HG03060 (cell line): Measurements from ENCODE around the gene NPAS3.

Experiments
- ATAC-seq: cut with Tn5 transposase; IDR thresholded peaks from one replicate; pipeline ENCODE4 v1.9.1; 2021; ENCODE audit warnings: low read depth, moderate number of reproducible peaks; ENCODE audit not compliant: unreplicated experiment

The NPAS3 gene

GRCh38 chr14:33490555-33490954, 551.9 kb downstream of the NPAS3 start:
- ATAC-seq: no peak

GRCh38 chr14:33491112-33491511, 552.4 kb downstream of the NPAS3 start:
- ATAC-seq: no peak

- no peak for ATAC-seq
Measured at GRCh38 chr14:33492491-33492890, 553.8 kb downstream of the NPAS3 start.

- no peak for ATAC-seq
Measured at GRCh38 chr14:33493266-33493665, 554.6 kb downstream of the NPAS3 start.

GRCh38 chr14:33493990-33494389, 555.3 kb downstream of the NPAS3 start:
- no peak for ATAC-seq

- no peak for ATAC-seq
Measured at GRCh38 chr14:33499687-33500086, 561.0 kb downstream of the NPAS3 start.

GRCh38 chr14:33504246-33505099, 565.8 kb downstream of the NPAS3 start:
- no peak for ATAC-seq

GRCh38 chr14:33505266-33505962, 566.7 kb downstream of the NPAS3 start:
- no peak for ATAC-seq

- ATAC-seq: no peak
Measured at GRCh38 chr14:33505963-33506329, 567.3 kb downstream of the NPAS3 start.

- no peak for ATAC-seq
Measured at GRCh38 chr14:33508126-33509062, 569.7 kb downstream of the NPAS3 start.

GRCh38 chr14:33509454-33509853, 570.8 kb downstream of the NPAS3 start:
- no peak for ATAC-seq

- no peak for ATAC-seq
Measured at GRCh38 chr14:33510063-33510481, 571.4 kb downstream of the NPAS3 start.

GRCh38 chr14:33510991-33511390, 572.3 kb downstream of the NPAS3 start:
- no peak for ATAC-seq

GRCh38 chr14:33511851-33512640, 573.4 kb downstream of the NPAS3 start:
- no peak for ATAC-seq

GRCh38 chr14:33515441-33515840, 576.8 kb downstream of the NPAS3 start:
- no peak for ATAC-seq

- ATAC-seq: no peak
Measured at GRCh38 chr14:33515899-33516298, 577.2 kb downstream of the NPAS3 start.

- no peak for ATAC-seq
Measured at GRCh38 chr14:33516898-33517436, 578.3 kb downstream of the NPAS3 start.

- ATAC-seq: no peak
Measured at GRCh38 chr14:33521192-33521591, 582.5 kb downstream of the NPAS3 start.

- ATAC-seq: no peak
Measured at GRCh38 chr14:33524244-33524643, 585.6 kb downstream of the NPAS3 start.

- ATAC-seq: no peak
Measured at GRCh38 chr14:33525626-33526025, 586.9 kb downstream of the NPAS3 start.
